Peyer's patch (tissue), 4 donors: Measurements from ENCODE around the gene LRP10. TPM values are rescaled to one million over a fixed set of nuclear protein-coding genes. Genes with fewer than 3 reads are reported as not detected.

ENCODE experiments used
- DNase-seq, 3 donors: peaks; one replicate each; pipeline ENCODE4 v3.0.0-alpha.2; 2017 to 2019
- H3K27ac ChIP-seq, 4 donors: fragments of 200-600 bp; sonication (generic); one replicate each; pipeline ENCODE4 v1.5.1; 2016 to 2019
- H3K27me3 ChIP-seq, 2 donors: fragments of 200-600 bp; sonication (generic); one replicate each; pipeline ENCODE4 v1.5.1; 2019
- H3K36me3 ChIP-seq, 3 donors: fragments of 200-600 bp; sonication (generic); one replicate each; pipeline ENCODE4 v1.5.1; 2016 to 2019
- H3K4me1 ChIP-seq, 4 donors: fragments of 200-600 bp; sonication (generic); one replicate each; pipeline ENCODE4 v1.5.1; 2016 to 2019
- H3K4me3 ChIP-seq, 4 donors: fragments of 200-600 bp; sonication (generic); 1 replicate in 3 of 4; 2 replicates in 1 of 4; pipeline ENCODE4 v1.5.1; 2016 to 2019; ENCODE audit warnings: mild to moderate bottlenecking in 1 of 4
- H3K9me3 ChIP-seq, 4 donors: fragments of 200-600 bp; sonication (generic); one replicate each; pipeline ENCODE4 v1.5.1; 2016 to 2019; ENCODE audit warnings: mild to moderate bottlenecking in 1 of 4
- POLR2A ChIP-seq, 2 donors: fragments of 450-650 bp; IDR thresholded peaks; one replicate each; pipeline ENCODE4 v1.5.1; 2017; ENCODE audit warnings: antibody characterized with exemption in 2 of 2, mild to moderate bottlenecking in 2 of 2, moderate library complexity in 2 of 2
- total RNA-seq, 4 donors: library from RNA; depleted of rRNA; stranded (reverse); fragments of >200 nt; gene quantifications; one replicate each; pipeline ENCODE4 v1.1.0, GENCODE V29; 2016
- TF ChIP-seq, protein P1 (sequence below), 6 experiments: fragments of 450-650 bp in 4 of 6; fragments of 200-600 bp in 2 of 6; sonication (generic) in 1 of 6; IDR thresholded peaks; one replicate each; pipeline ENCODE4 v1.5.1; 2017 to 2019; ENCODE audit warnings: antibody characterized with exemption in 6 of 6, mild to moderate bottlenecking in 3 of 6, moderate library complexity in 1 of 6

LRP10 gene
- total RNA-seq, 4 donors from 2014 or later = 69.3 to 250 (median 221) TPM

DNA sequence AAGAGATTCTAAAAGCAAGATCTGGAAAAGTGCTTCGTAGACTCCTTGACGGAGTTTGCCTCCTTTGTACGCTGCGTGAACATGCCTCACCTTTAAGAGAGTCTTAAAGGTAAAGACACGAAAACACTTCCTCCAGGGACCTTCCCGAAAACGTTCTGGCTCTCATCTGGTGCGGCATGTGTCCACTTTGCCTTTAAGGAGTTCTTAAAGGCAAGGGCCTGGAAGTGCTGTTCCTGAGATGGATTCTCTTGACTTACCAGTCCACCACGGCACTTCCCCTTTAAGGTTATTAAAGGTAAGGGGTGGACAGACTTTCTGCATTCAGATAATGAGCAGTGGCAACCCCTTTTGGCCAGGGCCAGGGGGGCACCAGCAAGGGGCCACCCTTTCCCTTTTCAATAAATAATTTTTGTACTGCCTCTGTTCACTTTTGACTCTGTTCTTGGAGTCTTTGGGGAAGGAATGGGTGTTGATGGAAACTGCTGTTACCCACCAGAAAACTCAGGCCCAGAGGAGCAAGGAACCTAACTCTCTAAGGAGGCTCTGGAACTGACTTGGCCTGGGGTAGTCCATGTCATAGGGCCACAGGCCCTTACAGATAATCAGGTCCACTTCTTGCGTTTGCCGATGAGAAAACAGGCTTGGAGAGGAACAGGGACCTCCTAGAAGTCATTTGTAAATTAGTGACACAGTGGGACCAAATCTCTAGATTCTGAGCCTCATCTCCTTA, 15.9 kb downstream of the LRP10 start:
- Histone ChIP-seq H3K27me3 (no peaks in the 10 kb centered on the region), H3K9me3 (no peaks in the 10 kb centered on the region), H3K4me1 (peaks cover 0 to 45% (median 4%) of the 10 kb centered on the region in 4 donors), H3K27ac (peak overlapping the region; percentile 69 to 86 (median 74)), H3K4me3 (peak overlapping the region; percentile 55 to 63 (median 59)), H3K36me3 (no peaks in the 10 kb centered on the region)
- TF ChIP-seq, protein P1, sequence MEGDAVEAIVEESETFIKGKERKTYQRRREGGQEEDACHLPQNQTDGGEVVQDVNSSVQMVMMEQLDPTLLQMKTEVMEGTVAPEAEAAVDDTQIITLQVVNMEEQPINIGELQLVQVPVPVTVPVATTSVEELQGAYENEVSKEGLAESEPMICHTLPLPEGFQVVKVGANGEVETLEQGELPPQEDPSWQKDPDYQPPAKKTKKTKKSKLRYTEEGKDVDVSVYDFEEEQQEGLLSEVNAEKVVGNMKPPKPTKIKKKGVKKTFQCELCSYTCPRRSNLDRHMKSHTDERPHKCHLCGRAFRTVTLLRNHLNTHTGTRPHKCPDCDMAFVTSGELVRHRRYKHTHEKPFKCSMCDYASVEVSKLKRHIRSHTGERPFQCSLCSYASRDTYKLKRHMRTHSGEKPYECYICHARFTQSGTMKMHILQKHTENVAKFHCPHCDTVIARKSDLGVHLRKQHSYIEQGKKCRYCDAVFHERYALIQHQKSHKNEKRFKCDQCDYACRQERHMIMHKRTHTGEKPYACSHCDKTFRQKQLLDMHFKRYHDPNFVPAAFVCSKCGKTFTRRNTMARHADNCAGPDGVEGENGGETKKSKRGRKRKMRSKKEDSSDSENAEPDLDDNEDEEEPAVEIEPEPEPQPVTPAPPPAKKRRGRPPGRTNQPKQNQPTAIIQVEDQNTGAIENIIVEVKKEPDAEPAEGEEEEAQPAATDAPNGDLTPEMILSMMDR (IDR thresholded peaks at IDR 0.05) = no peak
- peak in 1 of 2 donors; percentile 18 for TF ChIP-seq POLR2A (IDR thresholded peaks at IDR 0.05)
- peak; percentile 60 to 87 (median 64) for DNase-seq

DNA sequence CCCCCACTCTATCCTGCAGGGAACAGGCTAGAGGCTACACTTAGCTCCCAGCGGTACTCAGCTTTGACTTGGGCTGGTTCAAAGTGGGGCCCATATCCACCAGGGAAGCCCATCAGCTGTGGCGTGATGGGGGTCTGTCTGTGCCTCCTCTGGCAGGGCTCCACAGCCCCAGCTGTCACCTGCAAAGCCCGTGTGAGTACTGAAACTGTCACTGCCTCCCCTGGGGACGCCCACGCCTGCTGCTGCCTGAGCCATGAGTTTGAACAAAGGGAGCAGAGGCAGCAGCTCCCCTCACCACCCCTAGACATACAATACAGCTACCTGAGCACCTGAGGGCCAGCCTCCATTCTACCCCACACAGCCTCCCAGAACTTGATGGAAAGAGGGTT, 16.4 kb downstream of the LRP10 start:
- Histone ChIP-seq H3K36me3 (no peaks in the 10 kb centered on the region), H3K27me3 (no peaks in the 10 kb centered on the region), H3K4me1 (peaks cover 0 to 40% (median 4%) of the 10 kb centered on the region in 4 donors), H3K4me3 (peak overlapping the region; percentile 55 to 63 (median 59)), H3K27ac (peak overlapping the region; percentile 69 to 86 (median 74)), H3K9me3 (no peaks in the 10 kb centered on the region)
- TF ChIP-seq, protein P1 (IDR thresholded peaks at IDR 0.05) = no peak
- TF ChIP-seq POLR2A (IDR thresholded peaks at IDR 0.05) = no peak
- peak in 2 of 3 donors; percentile 83 to 84 for DNase-seq

DNA sequence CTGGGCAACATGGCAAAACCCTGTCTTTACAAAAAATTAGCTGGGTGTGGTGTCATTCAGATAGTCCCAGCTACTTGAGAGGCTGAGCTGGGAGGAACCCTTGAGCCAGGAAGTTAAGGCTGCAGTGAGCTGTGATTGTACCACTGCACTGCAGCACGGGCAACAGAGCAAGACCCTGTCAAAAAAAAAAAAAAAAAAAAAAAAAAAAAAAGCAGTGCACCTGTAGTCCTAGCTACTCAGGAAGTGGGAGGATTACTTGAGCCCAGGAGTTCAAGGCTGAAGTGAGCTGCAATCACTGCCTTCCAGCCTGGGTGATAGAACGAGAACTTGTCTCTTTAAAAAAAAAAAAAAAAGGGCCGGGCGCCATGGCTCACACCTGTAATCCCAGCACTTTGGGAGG, 17.1 kb downstream of the LRP10 start:
- Histone ChIP-seq H3K9me3 (no peaks in the 10 kb centered on the region), H3K4me1 (peaks cover 0 to 34% (median 4%) of the 10 kb centered on the region in 4 donors), H3K36me3 (no peaks in the 10 kb centered on the region), H3K4me3 (no peak overlapping the region), H3K27me3 (no peaks in the 10 kb centered on the region), H3K27ac (peak overlapping the region in 3 of 4 donors; percentile 69 to 86 (median 75))
- TF ChIP-seq POLR2A (IDR thresholded peaks at IDR 0.05) = no peak
- TF ChIP-seq, protein P1 (IDR thresholded peaks at IDR 0.05) = no peak
- peak in 2 of 3 donors; percentile 55 to 76 for DNase-seq

DNA sequence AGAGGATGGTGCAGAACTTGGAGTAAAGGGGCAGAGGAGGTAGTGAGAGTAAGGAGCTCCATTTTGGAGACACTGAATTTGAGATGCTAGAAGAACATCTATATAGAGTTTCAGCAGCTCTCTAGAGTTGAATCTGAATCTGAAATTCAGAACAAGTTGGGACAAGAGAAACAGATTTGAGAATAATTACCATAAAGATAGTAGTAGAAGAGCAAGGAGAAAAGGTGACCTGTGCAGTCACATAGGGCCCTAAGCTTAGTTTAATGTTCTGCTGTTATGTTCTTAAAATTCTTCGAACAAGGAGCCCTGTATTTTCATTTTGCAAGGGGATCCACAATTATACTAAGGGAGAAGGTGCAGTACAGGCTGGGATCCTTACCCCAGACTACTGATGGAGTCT, 18.9 kb downstream of the LRP10 start:
- Histone ChIP-seq H3K27ac (no peak overlapping the region), H3K4me1 (peaks cover 0 to 24% (median 4%) of the 10 kb centered on the region in 4 donors), H3K9me3 (no peaks in the 10 kb centered on the region), H3K36me3 (no peaks in the 10 kb centered on the region), H3K27me3 (no peaks in the 10 kb centered on the region), H3K4me3 (no peak overlapping the region)
- no peak for DNase-seq
- TF ChIP-seq POLR2A (IDR thresholded peaks at IDR 0.05) = no peak
- TF ChIP-seq, protein P1 (IDR thresholded peaks at IDR 0.05) = no peak

DNA sequence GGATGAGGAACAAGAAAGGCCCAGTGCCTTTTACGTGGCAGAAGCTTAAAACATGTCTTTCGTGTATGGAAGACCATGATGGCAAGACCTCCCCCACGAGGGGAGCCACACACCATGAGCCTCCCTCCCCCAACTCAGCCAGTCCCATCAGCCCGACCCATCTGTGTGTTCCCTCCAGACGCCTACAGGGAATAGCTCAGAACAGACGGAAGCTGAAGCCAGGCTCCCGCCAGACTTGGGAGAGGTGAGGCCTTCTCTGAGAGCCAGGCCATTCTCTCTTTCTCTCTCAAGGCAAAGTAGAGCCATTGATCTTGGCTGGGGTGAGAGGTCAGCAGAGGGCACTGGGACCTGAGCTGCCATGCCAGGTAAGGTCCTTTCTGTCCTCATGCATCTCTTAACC, 20.9 kb downstream of the LRP10 start:
- H3K27ac ChIP-seq = no peak overlapping the region
- H3K4me3 ChIP-seq = no peak overlapping the region
- H3K4me1 ChIP-seq = peaks cover 0 to 10% (median 2%) of the 10 kb centered on the region in 4 donors
- TF ChIP-seq POLR2A (IDR thresholded peaks at IDR 0.05) = no peak
- TF ChIP-seq, protein P1 (IDR thresholded peaks at IDR 0.05) = no peak
- DNase-seq = peak in 1 of 3 donors; percentile 21
- H3K36me3 ChIP-seq = no peaks in the 10 kb centered on the region
- no peaks in the 10 kb centered on the region for H3K27me3 ChIP-seq
- H3K9me3 ChIP-seq = no peaks in the 10 kb centered on the region
